K562 (cell line): ENCODE data around the gene NDUFB10. TPM values are rescaled to one million over a fixed set of nuclear protein-coding genes. Genes with fewer than 3 reads are reported as not detected.

Experiments used
- EP400 ChIP-seq: fragments of 450-650 bp; IDR thresholded peaks from 2 replicates; pipeline ENCODE4 v1.6.1; 2017; ENCODE audit warnings: antibody characterized with exemption, mild to moderate bottlenecking, moderate library complexity
- HCFC1 ChIP-seq: IDR thresholded peaks from 2 replicates; pipeline ENCODE4 v1.6.1; 2012; ENCODE audit warnings: low read depth, low read length, improper control_type of control experiment
- KLF1 ChIP-seq: fragments of 450-650 bp; IDR thresholded peaks from 2 replicates; pipeline ENCODE4 v1.6.1; 2016; ENCODE audit warnings: missing genetic modification characterization, missing compliant biosample characterization
- MNT ChIP-seq, 2 experiments: fragments of 450-650 bp; conservative IDR thresholded peaks; 2 replicates each; pipeline ENCODE4 v1.6.1; 2017; ENCODE audit warnings: mild to moderate bottlenecking in 2 of 2, moderate library complexity in 2 of 2
- NKRF ChIP-seq: fragments of 450-650 bp; IDR thresholded peaks from 2 replicates; pipeline ENCODE4 v1.6.1; 2016; ENCODE audit warnings: borderline replicate concordance
- PHF21A ChIP-seq: fragments of 450-650 bp; IDR thresholded peaks from 2 replicates; pipeline ENCODE4 v1.6.1; 2017; ENCODE audit warnings: low read depth, borderline replicate concordance
- PHF8 ChIP-seq: fragments of 200-600 bp; sonication (generic); IDR thresholded peaks from 2 replicates; pipeline ENCODE4 v1.6.1; 2012; ENCODE audit warnings: mixed run types, mild to moderate bottlenecking, inconsistent platforms, low read length, moderate library complexity, borderline replicate concordance
- POLR3A ChIP-seq: IDR thresholded peaks from 2 replicates; pipeline ENCODE4 v1.6.1; 2011; ENCODE audit warnings: borderline replicate concordance, mild to moderate bottlenecking, moderate library complexity; ENCODE audit not compliant: insufficient read length, insufficient read depth; ENCODE audit errors: extremely low read depth
- RBBP5 ChIP-seq: fragments of 200-600 bp; sonication (generic); IDR thresholded peaks from 2 replicates; pipeline ENCODE4 v1.6.1; 2012; ENCODE audit warnings: borderline replicate concordance, mild to moderate bottlenecking, low read length, control low read depth, inconsistent platforms; ENCODE audit not compliant: insufficient read depth, poor library complexity, severe bottlenecking
- RBM14 ChIP-seq: fragments of 200-400 bp; formaldehyde crosslinking; IDR thresholded peaks from 2 replicates; pipeline ENCODE4 v1.6.1; 2018; ENCODE audit warnings: low read depth, mild to moderate bottlenecking, low read length, moderate library complexity, borderline replicate concordance; ENCODE audit not compliant: insufficient read depth
- RBM25 ChIP-seq: fragments of 200-400 bp; formaldehyde crosslinking; IDR thresholded peaks from 2 replicates; pipeline ENCODE4 v1.6.1; 2018; ENCODE audit warnings: low read length, low read depth, moderate library complexity; ENCODE audit not compliant: severe bottlenecking
- UBTF ChIP-seq, 2 experiments: IDR thresholded peaks; 2 replicates each; pipeline ENCODE4 v1.6.1; 2012; ENCODE audit warnings: improper control_type of control experiment in 2 of 2, low read depth in 2 of 2, low read length in 2 of 2, borderline replicate concordance in 1 of 2
- ZBTB11 ChIP-seq, 3 experiments: fragments of 200-800 bp in 1 of 3; fragments of 250-450 bp in 1 of 3; fragments of 450-650 bp in 1 of 3; sonication (Bioruptor Pico) in 1 of 3; sonication (Bioruptor generic) in 1 of 3; formaldehyde crosslinking in 1 of 3; IDR thresholded peaks; 2 replicates each; pipeline versions ENCODE4 v1.6.1 to v1.8.0; 2016 to 2022; ENCODE audit warnings: mild to moderate bottlenecking in 2 of 3, missing genetic modification characterization in 2 of 3, missing compliant biosample characterization in 1 of 3, moderate library complexity in 1 of 3
- ZBTB7A ChIP-seq: IDR thresholded peaks from 2 replicates; pipeline ENCODE4 v1.6.1; 2011; ENCODE audit warnings: low read depth, mild to moderate bottlenecking, low read length, moderate library complexity, borderline replicate concordance; ENCODE audit not compliant: control insufficient read depth
- polyA plus RNA-seq, 8 experiments: library from polyadenylated mRNA; depleted of rRNA in 4 of 8; stranded (reverse) in 5 of 8; unstranded in 3 of 8; fragments of >200 nt; fragmentation: Nextera tagmentation in 2 of 8; fragmentation: Illumina TruSeq in 1 of 8; extraction: Ambion mirVana in 2 of 8; extraction: Trizol in 1 of 8; gene quantifications; 2 replicates each; pipeline versions ENCODE4 v1.2.1 to v1.2.3, GENCODE V29; 2011 to 2014; ENCODE audit warnings: inconsistent platforms in 1 of 8, missing spikeins in 1 of 8
- total RNA-seq, 7 experiments: library from RNA; depleted of rRNA in 6 of 7; stranded (reverse); fragments of >200 nt in 6 of 7; fragmentation: Illumina TruSeq in 2 of 7; extraction: Trizol in 2 of 7; gene quantifications; 2 replicates each; pipeline versions ENCODE4 v1.2.1 to v1.2.3, GENCODE V29; 2011 to 2021; ENCODE audit warnings: low replicate concordance in 1 of 7

NDUFB10 gene
- total and polyA plus RNA-seq, 9 of the 15 experiments (the other 6 are each of a cell fraction or from before 2014, with no cell fraction given): 69.3 to 527 (median 161) TPM

GRCh38 chr16:1964506-1965395, 5.4 kb downstream of the NDUFB10 start, which contains the start of gene RPS2 (continued):
- TF ChIP-seq PHF8: peak; percentile 94
- TF ChIP-seq MNT (conservative IDR thresholded peaks at IDR 0.05): peak; percentile 81 to 88
- no peak for TF ChIP-seq POLR3A
- peak; percentile 58; the same call in 1 of the 2 replicates for TF ChIP-seq ZBTB7A
- TF ChIP-seq KLF1 (tag): 0 out of 2 replicates have a peak, but pooled peaks have one; percentile 32
- TF ChIP-seq RBBP5: peak; percentile 99
- peak; percentile 99 for TF ChIP-seq EP400
- TF ChIP-seq NKRF: peak; percentile 81; the same call in 1 of the 2 replicates
- peak; percentile 96; the same call in 1 of the 2 replicates for TF ChIP-seq RBM14
- peak; percentile 93 for TF ChIP-seq RBM25
- peak in 1 of 3 experiments; percentile 57; a peak in 1 of 6 replicates for TF ChIP-seq ZBTB11 (CRISPR knock-in tag; IDR thresholded peaks at IDR 0.05)
- TF ChIP-seq UBTF (IDR thresholded peaks at IDR 0.05; ENCODE audit: borderline replicate concordance in 1 of 2, low read depth in 2 of 2, low read length in 2 of 2): no peak
- TF ChIP-seq HCFC1: peak; percentile 82
- TF ChIP-seq PHF21A: no peak
